SIG-M5 treated with dmso at 0.1 percent for 504 hours (cell line): ENCODE results near the gene MTA3.

Experiments
- DNase-seq: peaks from one replicate; lab custom pipeline; 2025; ENCODE audit not compliant: unreplicated experiment; lab: John Stamatoyannopoulos, UW

The MTA3 gene

DNA sequence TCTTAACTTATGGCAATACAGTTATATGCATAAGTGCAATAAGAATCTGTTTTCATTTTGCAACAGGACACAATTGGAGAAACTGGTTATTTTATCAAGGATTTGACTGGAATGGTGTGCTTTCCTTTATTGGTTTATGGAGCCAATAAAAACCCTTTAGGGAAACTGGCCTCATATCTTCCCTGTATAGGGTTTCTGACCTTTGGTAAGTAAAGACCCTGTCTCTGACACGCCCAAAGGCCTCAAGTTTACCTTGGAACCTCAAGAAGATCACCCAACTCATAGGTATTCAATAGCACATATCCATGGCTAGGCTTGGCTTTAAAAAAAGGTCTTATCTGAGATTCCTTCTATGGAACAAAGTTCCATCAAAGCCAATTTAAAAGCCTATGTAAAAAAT is 212.7 kb downstream of the MTA3 start:
- DNase-seq: no peak

DNA sequence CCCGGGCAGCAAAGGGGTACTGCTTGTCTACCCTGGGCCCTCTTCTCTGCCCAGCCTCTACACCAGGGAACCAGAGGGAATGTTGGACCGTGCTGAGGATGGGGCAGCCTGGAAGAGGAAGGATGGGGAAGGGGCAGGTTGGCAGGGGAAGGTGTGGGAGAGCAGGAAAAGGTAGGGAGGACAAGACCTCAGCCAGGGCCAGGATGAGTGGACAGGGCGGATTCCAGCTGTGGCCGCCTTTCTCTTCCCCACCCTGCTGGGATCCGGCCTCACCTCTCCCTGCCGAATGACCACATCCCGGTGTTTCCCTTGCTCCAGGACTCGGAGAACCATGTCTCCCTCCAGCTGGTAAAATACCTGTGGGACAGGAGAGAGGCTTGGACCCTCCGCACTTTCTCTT is 215.1 kb downstream of the MTA3 start:
- no peak for DNase-seq

DNA sequence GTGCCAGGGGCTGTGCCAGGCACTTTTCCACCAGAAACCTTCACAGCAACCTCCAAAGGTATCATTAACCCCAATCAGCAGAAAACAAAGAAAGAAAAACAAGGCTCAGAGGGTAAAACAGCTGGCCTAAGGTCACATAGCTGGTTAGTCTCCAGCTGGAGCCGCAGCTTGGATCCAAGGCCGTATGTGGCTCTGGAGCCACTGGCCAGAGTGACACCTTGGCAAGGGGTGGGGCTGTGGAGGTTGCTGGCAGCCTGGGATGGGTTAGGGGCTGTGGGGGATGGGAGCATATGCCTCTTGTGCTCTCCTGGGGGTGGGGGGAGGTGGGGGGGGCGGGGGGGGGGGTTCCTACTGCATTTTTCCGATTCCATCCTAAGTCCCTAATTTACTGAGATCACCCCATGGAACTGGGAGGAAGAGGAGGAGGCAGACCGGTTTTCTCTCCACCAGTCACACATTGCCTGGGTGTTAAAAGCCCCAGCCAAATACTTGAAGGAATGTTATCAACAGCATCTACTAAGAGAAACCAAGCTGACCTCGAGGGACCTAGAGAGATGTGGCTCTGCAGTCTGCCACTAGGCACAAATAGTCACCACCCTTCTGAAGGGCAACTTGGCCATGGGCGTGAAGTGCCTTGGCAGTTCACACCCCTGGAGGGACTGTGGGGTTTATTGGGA is 215.9 kb downstream of the MTA3 start:
- no peak for DNase-seq

- no peak for DNase-seq
Measured at GRCh38 chr2:42786561-42787345, 218.3 kb downstream of the MTA3 start.

GRCh38 chr2:42787424-42787787 is 219.0 kb downstream of the MTA3 start:
- no peak for DNase-seq

DNA sequence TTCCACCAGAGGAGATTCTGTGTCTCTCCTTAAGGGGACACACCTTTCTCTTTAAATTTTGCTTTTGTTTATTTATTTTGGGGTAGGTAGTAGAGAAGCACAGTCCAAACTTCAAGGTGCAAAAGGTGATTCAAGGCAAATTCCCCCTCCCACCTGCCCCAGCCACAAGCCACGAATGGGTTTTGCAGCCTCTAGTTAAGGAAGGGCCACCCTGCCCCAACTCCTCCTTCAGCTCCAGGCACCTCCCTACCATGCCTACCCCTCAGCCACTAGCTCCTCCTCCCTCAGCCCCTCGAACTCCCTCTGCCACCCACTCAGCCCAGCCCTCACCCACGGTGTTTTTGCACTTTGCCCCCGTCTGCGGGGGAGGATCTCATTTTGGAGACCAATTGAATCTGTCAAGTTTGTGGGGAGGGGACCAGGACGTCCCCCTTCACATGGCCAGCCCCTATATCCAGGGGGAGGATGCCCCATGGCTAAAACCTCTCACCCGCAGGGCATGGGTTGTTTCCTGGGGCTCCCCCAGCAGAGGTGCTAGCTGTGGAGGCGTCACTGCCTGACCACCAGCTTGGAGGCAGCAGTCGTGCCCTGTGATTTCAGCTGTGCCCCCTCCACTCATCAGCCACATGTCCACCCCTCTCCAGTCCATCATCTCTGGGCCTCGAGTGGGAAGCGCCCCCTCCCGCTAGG is 219.5 kb downstream of the MTA3 start:
- DNase-seq: no peak

DNA sequence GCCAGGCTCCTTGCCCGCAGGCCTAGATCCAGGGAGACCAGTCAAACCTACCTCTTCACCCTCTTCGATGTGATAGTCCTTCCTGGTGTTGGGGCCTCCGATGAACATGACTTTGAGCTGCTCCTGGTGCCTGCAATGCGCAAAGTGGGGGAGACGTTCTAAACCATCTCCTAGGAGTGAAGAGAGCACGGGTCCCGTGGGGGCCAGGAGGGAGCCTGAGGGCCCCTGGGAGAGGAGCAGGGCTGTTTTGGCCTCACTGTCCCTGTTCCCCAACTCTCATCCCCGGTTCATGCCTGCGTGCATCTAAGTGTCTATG is 220.0 kb downstream of the MTA3 start:
- no peak for DNase-seq

- DNase-seq: no peak
Measured at GRCh38 chr2:42788882-42789281, 220.4 kb downstream of the MTA3 start.

- DNase-seq: no peak
Measured at GRCh38 chr2:42789751-42790150, 221.3 kb downstream of the MTA3 start.

DNA sequence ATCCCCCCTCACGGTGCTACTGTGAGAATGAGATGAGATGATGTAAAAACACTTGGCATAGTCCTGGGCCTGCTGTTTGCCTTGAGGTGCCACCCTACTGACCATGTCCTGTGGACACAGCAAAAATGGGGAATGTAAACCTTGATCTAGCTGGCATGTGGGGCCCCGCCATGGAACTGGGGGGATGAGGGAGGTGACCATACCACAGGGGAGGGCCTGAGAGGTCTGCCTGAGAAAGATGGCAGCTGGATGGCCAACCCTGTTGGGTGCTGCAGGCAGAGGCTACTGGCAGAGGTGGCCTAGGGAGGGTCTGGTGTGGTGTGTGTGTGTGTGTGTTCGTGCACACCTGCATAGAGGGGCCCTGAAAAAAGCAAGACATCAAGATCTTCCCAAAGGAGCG is 223.2 kb downstream of the MTA3 start:
- no peak for DNase-seq

DNA sequence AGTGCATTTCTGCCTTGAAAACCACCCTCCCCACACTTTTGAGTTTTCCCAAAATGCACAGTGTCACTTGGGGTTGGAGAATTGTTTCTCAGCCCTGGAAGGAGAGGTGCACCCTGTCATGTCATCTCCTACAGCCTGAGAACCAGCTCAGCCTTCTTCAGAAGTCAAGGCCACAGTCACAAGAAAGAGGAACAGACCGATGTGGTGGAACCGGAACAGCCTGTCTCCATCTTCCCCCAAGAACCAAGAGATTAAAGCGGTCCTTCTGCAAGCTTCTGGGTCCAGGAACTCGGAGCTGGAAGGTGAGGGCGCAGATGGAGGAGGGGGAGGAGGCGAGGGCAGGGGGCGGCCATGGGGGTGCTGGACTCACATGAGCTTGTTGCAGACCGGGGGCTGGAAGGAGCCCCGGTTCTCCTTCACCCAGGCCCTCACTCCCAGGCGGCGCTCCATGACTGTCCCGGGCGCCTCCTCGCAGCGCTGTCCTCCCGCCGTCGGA is 223.7 kb downstream of the MTA3 start:
- DNase-seq: peak; percentile 85

- DNase-seq: no peak
Measured at GRCh38 chr2:42792583-42793333, 224.3 kb downstream of the MTA3 start, which contains the start of gene HAAO. HAAO (minus strand) TSS chr2:42792583; CDS start chr2:42792536, 47 bp downstream.

DNA sequence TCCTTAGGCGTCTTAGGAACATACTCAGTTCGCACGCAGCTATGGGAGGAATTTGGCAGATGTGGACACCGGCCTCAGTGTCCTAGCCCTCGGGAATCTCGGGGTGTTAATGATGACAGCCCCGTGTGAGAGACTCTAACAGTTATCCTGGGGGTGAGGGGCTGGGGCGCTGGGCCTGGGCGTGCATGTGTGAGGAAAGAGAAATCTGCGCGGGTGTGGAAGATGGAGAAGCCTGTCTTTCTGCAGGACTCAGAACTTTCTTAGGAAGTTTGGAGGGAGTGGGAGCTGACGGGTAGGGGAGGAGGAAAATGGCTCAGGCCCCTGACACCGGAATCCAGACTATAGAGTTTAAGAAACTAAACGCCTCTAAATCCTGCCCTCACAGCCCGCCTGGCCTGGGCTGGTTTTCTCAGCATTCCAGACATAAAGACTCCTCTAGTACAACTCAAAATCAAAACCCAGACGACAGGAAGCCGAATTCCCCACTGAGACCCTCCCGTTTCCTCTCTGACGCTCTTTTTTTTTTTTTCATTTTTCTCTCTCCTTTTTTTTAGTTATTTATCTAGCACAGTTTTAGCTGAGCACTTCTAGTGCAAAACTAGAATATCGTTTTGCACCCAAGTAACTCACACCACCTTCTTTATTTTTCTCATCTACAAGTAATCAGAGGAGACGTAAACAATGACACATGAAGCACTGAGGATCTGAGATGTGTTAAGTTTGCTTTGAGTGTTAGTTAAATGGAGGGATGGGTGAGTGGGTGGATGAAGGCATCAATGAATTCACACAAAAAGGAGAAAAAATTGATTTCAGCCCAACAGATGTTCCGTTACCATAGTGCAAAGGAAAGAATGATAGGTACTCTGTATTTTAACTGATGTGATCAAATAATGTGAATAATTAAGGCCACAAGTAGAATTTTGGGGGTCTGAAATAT is 225.2 kb downstream of the MTA3 start:
- no peak for DNase-seq

- peak; percentile 27 for DNase-seq
Measured at GRCh38 chr2:42794271-42795046, 226.0 kb downstream of the MTA3 start.

DNA sequence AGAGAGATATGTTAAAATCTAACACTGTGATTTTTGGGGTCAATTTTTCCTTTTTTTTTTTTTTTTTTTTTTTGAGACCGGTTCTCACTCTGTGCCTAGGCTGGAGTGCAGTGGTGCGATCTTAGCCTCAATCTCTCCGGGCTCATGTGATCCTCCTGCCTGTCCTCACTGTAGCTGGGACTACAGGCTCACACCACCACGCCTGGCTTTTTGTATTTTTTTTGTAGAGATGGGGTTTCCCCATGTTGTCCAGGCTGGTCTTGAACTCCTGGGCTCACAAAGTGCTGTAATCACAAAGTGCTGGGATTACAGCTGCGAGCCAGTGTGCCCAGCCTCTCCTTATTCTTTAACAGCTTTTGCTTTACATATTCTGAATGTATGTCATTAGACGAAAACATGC is 226.8 kb downstream of the MTA3 start:
- DNase-seq: no peak

DNA sequence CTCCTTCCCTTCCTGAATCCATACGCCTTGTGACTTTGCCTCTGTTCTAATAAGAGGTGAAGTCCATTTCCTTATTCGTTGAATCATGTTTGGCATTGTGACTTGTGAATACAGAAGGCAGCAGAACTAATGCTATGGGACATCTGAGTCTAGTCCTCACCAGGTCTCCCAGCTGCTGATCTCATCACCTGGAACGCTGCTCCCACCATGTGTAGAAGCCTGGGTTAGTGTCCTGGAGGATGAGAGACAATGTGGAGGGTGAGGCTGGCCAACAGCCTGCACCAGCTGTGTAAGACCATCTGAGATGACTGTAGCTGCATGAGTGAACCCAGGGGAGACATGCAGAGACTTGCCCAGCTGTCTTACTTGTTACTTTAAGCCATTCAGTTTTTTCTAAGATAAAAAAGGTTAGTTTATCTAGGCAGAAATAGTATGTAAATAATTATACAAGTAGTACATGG is 227.4 kb downstream of the MTA3 start:
- no peak for DNase-seq

GRCh38 chr2:42796427-42797248 is 228.2 kb downstream of the MTA3 start:
- no peak for DNase-seq

DNA sequence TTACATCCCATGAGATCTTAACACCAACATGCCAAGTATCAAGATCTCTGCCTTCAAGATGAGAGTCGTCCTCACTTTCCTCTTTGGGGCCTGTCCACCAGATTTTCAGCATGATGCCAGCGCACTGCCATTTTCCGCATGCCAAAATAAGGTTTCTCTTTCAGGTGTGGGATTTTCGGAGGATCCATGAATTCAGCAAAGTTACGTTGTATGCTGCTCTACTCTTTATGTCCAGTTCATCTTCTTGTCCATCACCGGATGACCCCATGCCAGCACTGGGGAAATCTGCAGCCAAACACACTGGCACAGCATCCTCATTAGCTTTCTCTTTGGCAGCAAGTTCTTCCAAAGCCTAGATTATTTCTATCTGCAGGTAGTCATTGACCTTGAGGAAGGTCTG is 228.8 kb downstream of the MTA3 start:
- DNase-seq: no peak

DNA sequence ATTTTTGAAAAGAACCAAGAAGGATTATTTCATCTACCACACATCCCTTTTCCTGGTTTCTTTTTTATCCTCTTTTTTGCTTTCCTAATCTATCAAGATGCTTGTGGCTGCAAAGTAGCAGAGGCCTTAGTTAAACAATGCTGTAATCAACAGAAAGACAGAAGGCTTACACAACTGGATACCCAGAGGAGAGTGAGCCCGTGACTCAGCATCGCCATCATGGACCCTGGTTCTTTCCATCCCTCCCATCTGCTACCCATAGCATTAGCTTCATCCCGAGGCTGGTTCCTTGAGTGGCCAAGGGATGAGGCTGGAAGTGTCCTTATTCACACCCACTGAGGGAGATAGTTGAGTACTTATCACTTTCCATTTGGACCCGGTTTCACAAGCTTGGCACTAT is 231.4 kb downstream of the MTA3 start:
- DNase-seq: no peak
